ENCODE measurements around the gene HAT1.
"Not testable (repeated sequence)": the region's sequence is repeated elsewhere in the genome, so short reads cannot be mapped to it uniquely, and the experiment has no call there.

The HAT1 gene

DNA sequence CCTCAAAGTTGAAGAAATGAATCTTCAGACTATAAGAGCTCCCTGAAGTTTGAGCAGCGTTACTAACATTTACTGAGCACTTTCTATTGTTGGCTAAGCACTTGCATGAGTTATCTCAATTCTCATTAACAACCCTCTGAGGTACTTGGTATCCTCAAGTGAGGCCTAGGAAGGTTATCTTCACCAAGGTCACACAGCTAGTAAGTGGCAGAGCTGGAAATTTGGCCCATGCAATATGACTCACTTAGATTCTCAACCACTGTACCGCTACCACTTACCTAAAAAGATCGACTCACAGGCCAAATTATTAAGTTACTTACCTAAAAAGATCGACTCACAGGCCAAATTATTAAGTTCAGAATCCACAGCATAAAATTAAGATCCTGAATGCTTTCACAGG, 68.8 kb downstream of the HAT1 start:
- Histone ChIP-seq H3K4me1 (no peaks in the 10 kb centered on the region), H3K27me3 (no peaks in the 10 kb centered on the region), H3K9me3 (no peaks in the 10 kb centered on the region), H3K36me3 (no peaks in the 10 kb centered on the region), H3K27ac (no peak overlapping the region), H3K4me3 (no peak overlapping the region)
- intact Hi-C loops (cut with DNase I; ENCODE audit: low total_unique reads), result loop anchor here (5.0 kb wide), 1 partner anchor 1579 kb away; no protein-coding TSS in a partner anchor
- no peak for DNase-seq
- no peak for TF ChIP-seq CTCF (IDR thresholded peaks at IDR 0.05)

DNA sequence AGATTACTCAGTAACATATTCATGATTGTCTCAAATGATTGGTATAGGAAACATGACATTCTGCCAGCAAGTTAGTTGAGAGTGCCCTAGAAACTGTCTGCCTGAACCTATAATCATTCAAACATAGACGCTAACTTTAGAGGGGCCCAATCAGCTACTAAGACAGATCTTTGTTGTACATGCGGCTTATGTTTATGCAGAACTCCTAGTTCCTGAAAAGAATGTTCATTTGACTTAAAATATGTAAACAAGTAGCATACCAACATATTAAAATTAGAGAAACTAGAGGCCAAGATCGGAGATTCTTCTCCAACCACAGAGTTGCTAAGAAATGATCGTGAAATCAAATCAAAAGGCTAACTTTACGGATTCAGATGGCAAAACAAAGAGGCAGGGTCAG, 73.3 kb downstream of the HAT1 start:
- no peaks in the 10 kb centered on the region for H3K9me3 ChIP-seq
- DNase-seq, result no peak
- intact Hi-C loops (cut with DNase I; ENCODE audit: low total_unique reads), result no loop called here
- H3K4me3 ChIP-seq, result no peak overlapping the region
- no peaks in the 10 kb centered on the region for H3K36me3 ChIP-seq
- peaks cover 0 to 9% (median 3%) of the 10 kb centered on the region in 4 donors for H3K4me1 ChIP-seq
- peaks cover 0 to 2% of the 10 kb centered on the region in 2 donors for H3K27me3 ChIP-seq
- no peak overlapping the region for H3K27ac ChIP-seq
- no peak for TF ChIP-seq CTCF (IDR thresholded peaks at IDR 0.05)

DNA sequence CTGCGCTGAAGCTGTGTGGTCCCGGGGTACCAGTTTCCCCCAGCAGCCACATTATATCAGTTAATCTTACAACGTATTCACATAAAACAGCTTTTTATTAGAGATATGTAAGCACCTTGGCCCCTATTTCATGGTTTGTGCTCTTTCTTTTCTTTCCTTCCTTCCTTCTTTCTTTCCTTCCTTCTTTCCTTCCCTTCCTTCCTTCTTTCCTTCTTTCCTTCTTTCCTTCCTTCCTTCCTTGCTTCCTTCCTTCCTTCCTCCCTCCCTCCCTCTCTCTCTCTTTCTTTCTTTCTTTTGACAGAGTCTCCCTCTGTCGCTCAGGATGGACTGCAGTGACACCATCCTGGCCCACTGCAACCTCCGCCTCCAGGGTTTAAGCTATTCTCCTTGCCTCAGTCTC, 73.8 kb downstream of the HAT1 start:
- intact Hi-C loops (cut with DNase I; ENCODE audit: low total_unique reads), result no loop called here
- DNase-seq, result no peak
- no peak for TF ChIP-seq CTCF (IDR thresholded peaks at IDR 0.05)
- peaks cover 0 to 11% (median 3%) of the 10 kb centered on the region in 4 donors for H3K4me1 ChIP-seq
- peaks cover 0 to 2% of the 10 kb centered on the region in 2 donors for H3K27me3 ChIP-seq
- no peaks in the 10 kb centered on the region for H3K36me3 ChIP-seq
- no peak overlapping the region for H3K27ac ChIP-seq
- no peak overlapping the region for H3K4me3 ChIP-seq
- H3K9me3 ChIP-seq, result no peaks in the 10 kb centered on the region

DNA sequence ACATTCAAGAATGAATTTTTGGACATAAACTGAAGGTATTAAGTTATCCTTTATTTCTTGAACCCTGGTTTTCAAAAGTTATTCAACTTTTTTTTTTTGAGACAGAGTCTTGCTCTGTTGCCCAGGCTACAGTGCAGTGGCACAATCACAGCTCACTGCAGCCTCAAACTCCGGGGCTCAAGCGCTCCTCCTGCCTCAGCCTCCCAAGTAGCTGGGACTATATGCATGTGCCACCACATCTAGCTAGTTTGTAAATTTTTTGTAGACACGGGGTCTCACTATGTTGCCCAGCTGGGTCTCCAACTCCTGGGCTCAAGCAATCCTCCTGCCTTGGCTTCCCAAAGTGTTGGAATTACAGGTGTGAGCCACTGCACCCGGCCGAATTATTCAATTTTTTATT, 74.8 kb downstream of the HAT1 start:
- H3K36me3 ChIP-seq; H3K9me3 ChIP-seq; H3K4me3 ChIP-seq; H3K27ac ChIP-seq; H3K27me3 ChIP-seq; DNase-seq; intact Hi-C loops (cut with DNase I; ENCODE audit: low total_unique reads): not testable (repeated sequence)
- H3K4me1 ChIP-seq, result peaks cover 0 to 11% (median 3%) of the 10 kb centered on the region in 4 donors

GRCh38 chr2:171999161-171999560, 76.9 kb downstream of the HAT1 start:
- intact Hi-C loops (cut with DNase I; ENCODE audit: low total_unique reads), result no loop called here
- Histone ChIP-seq H3K4me1 (peaks cover 0 to 11% (median 3%) of the 10 kb centered on the region in 4 donors), H3K27ac (no peak overlapping the region), H3K36me3 (no peaks in the 10 kb centered on the region), H3K27me3 (peaks cover 0 to 2% of the 10 kb centered on the region in 2 donors), H3K9me3 (no peaks in the 10 kb centered on the region), H3K4me3 (peak overlapping the region; percentile 59 to 60)
- no peak for TF ChIP-seq CTCF (IDR thresholded peaks at IDR 0.05)
- DNase-seq, result no peak

DNA sequence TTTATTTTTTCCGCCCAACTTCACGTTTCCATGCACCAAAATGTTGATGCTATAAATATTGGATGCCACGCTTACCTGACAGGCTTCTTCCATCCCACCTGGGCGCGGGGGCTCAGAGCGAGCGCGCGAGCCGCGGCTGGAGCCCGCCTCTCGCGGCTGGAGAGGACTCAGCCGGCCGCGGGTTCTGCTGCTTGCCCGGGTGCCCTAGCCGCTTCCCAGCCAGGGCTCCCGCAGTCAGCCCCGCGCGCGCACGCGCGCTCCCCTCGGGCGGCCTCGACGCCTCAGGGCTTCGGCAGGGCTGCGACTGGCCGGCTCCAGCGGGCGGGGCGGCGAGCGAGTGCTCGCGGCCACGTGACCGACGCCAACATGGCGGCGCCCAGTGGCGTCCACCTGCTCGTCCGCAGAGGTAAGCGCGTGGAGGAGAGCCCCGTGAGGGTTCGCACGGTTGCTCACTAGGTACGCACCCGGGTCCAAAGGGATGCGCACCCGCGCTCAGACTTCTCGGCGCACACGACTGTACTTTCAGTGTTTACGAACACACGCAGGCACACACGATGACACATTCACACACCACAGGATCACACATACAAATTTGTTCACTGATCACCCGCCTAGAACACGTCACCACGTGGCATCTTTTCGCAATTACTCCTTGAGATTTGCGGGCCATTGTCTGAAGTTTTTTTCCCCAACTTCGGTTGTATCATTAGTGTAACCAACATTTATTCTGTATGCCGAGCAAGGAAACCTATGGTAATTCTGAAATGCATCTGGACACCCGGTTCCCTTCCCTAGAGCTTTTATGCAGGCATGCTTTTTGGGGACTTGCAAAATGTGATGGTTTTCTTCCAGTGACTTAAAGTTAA, 77.6 kb downstream of the HAT1 start, which contains the start of gene METAP1D:
Gene METAP1D, plus strand, starts transcription at position 350 of the 866 bp plus-strand sequence. Its CDS starts 17 bp downstream, at position 367.
- H3K27me3 ChIP-seq, result peaks cover 0 to 2% of the 10 kb centered on the region in 2 donors
- H3K36me3 ChIP-seq, result no peaks in the 10 kb centered on the region
- H3K9me3 ChIP-seq, result no peaks in the 10 kb centered on the region
- no peak within 1 kb of the TSS for H3K27ac ChIP-seq
- H3K4me3 ChIP-seq, result peak within 1 kb of the TSS; percentile 59 to 60
- intact Hi-C loops (cut with DNase I; ENCODE audit: low total_unique reads), result loop anchor here (5.0 kb wide), 1 partner anchor 97 kb away; no protein-coding TSS in a partner anchor
- TF ChIP-seq CTCF (IDR thresholded peaks at IDR 0.05), result no peak
- peaks cover 0 to 11% (median 3%) of the 10 kb centered on the region in 4 donors for H3K4me1 ChIP-seq
- DNase-seq, result peak; percentile 71 to 91

Data from tibial artery (tissue), 4 donors.